GM19023 (cell line): ENCODE measurements around the gene GALNT10.

ENCODE experiments used
- ATAC-seq: cut with Tn5 transposase; IDR thresholded peaks from one replicate; pipeline ENCODE4 v1.9.1; 2021; ENCODE audit warnings: mild to moderate bottlenecking, moderate library complexity; ENCODE audit not compliant: unreplicated experiment

The GALNT10 gene

GRCh38 chr5:154287136-154287535 lies 96.6 kb downstream of the GALNT10 start:
- no peak for ATAC-seq

GRCh38 chr5:154288145-154288544 lies 97.6 kb downstream of the GALNT10 start:
- ATAC-seq, result no peak

- no peak for ATAC-seq
These were observed 101.4 kb downstream of the GALNT10 start for GRCh38 chr5:154291917-154292316.

GRCh38 chr5:154293219-154293618 lies 102.7 kb downstream of the GALNT10 start:
- ATAC-seq, result no peak

GRCh38 chr5:154295551-154295950 lies 105.0 kb downstream of the GALNT10 start:
- ATAC-seq, result no peak

GRCh38 chr5:154296525-154297159 lies 106.1 kb downstream of the GALNT10 start:
- ATAC-seq, result no peak

GRCh38 chr5:154298065-154298464 lies 107.5 kb downstream of the GALNT10 start:
- ATAC-seq, result no peak

GRCh38 chr5:154300207-154300883 lies 109.8 kb downstream of the GALNT10 start:
- no peak for ATAC-seq

- no peak for ATAC-seq
These were observed 111.2 kb downstream of the GALNT10 start for GRCh38 chr5:154301726-154302125.

GRCh38 chr5:154302161-154302560 lies 111.6 kb downstream of the GALNT10 start:
- no peak for ATAC-seq

GRCh38 chr5:154303133-154303532 lies 112.6 kb downstream of the GALNT10 start:
- no peak for ATAC-seq

- no peak for ATAC-seq
These were observed 118.2 kb downstream of the GALNT10 start for GRCh38 chr5:154308443-154309370.

- ATAC-seq, result no peak
These were observed 118.8 kb downstream of the GALNT10 start for GRCh38 chr5:154309371-154309745.

GRCh38 chr5:154309805-154310204 lies 119.3 kb downstream of the GALNT10 start:
- ATAC-seq, result no peak

GRCh38 chr5:154311362-154311761 lies 120.8 kb downstream of the GALNT10 start:
- ATAC-seq, result no peak

- ATAC-seq, result no peak
These were observed 121.5 kb downstream of the GALNT10 start for GRCh38 chr5:154312000-154312399.

GRCh38 chr5:154312576-154312975 lies 122.0 kb downstream of the GALNT10 start:
- no peak for ATAC-seq

- no peak for ATAC-seq
These were observed 123.0 kb downstream of the GALNT10 start for GRCh38 chr5:154313360-154314017.

GRCh38 chr5:154315196-154315595 lies 124.7 kb downstream of the GALNT10 start:
- ATAC-seq, result no peak

GRCh38 chr5:154315756-154316155 lies 125.2 kb downstream of the GALNT10 start:
- ATAC-seq, result no peak
